Inferior parietal cortex (tissue), 1 donor: Measurements from ENCODE around the gene VPS50.
"Not testable (repeated sequence)": the region's sequence is repeated elsewhere in the genome, so short reads cannot be mapped to it uniquely, and the experiment has no call there.

Source experiments
- DNase-seq: peaks from one replicate; pipeline ENCODE4 v3.0.0-alpha.2; 2016; ENCODE audit errors: extremely low spot score

Gene VPS50

GRCh38 chr7:93332172-93332571 lies 100.0 kb downstream of the VPS50 start:
- no peak for DNase-seq

DNA sequence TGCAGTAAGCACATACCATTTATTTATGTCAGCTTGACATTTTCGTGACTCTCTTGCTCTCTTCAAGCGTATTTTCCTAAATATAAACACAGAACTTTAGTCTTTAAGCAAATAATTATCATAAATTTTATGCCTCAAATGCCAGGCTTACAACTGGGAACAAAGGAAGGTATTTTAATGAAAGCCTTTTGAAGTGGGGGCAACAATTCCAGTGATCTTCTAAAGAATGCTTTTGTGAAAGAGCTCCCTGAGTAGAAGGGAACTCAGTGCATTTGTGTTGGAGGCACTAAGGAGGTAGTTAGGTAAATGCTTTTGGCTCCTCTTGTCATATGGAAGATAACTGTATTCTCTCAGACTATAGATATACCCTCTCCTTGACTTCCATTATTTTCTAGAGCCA lies 104.9 kb downstream of the VPS50 start:
- no peak for DNase-seq

GRCh38 chr7:93342178-93342577 lies 110.0 kb downstream of the VPS50 start:
- DNase-seq: not testable (repeated sequence)

GRCh38 chr7:93350338-93350737 lies 118.2 kb downstream of the VPS50 start:
- DNase-seq: no peak

GRCh38 chr7:93352881-93353280 lies 120.7 kb downstream of the VPS50 start:
- DNase-seq: no peak

- DNase-seq: no peak
Measured at GRCh38 chr7:93354815-93355214, 122.6 kb downstream of the VPS50 start.

DNA sequence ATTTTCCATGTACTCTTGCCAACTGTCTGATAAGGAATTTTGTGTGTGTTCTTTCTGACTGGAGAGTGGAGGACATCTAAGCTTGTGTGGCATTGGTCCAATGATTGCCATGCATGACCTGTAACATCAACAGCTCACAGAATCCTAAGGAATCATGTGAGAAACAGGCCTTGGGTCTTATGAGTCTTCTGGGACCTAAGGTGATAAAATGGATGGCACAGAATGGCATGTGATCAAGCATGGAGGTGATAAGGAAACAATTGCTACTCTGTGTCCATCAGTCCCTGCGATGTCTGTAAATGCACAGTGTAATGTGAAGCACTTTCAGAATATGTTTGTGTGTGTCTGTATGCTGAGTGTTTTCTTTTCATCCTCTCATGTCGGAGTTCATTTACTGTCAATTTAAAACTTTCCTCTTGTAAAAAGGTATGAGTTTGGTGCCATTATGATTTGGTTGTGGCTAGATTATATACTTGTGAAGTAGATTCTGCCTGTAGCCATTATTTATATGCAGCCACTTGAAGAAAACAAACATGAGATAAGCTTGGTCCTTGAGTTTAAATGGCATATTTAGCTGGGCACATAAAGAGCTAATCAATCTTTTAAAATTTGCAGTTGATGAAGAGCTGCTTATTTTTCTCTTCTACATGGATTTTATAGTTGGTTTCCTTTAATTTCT lies 127.5 kb downstream of the VPS50 start:
- no peak for DNase-seq

DNA sequence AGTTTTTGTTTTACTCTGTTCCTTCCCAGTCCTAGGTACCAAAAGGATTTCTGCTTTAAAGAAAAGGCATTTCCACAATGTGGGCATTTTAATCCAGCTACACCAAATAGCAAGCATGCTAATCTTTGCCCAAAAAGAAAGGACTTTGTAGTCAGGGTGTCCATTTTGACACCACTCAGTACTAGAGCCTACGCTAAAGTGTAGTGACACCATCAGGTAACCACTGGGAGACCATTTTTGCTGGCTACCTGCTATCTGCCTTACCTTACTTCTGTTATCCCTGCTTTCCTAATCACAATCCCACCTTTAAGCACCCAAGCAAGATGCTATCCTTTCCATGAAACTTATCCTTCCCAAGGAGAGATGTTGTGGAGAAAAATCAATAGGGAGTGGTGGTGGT lies 129.7 kb downstream of the VPS50 start:
- no peak for DNase-seq

DNA sequence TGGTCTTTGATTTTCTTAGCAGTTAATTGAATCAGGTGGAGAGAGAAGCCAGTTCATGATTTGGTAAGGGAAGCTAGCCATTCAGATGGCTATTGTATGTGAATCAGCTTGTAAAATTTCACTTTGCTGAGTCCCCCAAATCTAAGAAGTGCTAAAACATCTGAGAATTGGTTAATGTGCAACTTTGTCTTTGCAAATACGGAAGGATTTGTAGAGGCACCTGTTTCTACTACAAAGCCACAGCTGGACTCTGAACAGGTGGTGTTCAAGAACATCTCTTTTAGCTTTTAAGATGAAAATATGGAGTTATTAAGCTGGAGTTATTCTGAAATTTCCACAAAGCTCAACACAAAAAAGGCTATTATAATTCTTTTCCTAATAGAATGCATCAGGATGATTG lies 132.6 kb downstream of the VPS50 start:
- no peak for DNase-seq

DNA sequence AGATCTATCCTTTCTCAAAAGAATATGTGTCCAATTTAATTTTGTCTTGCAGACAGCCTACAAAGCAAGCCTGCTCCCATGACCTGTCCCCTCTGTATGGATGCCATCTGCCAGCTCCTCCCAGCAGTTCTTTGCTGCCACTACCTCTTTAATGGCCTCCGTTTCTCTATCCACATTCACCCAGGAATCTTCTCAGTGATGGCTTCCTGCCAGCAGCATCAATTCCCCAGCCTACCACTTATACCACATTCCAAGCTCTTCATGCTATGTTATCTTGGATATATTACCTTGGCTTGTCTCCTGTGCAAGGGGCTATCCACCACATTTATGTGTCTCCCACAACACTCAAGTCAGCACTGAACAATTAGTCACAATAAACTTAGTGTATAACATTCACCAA lies 133.2 kb downstream of the VPS50 start:
- DNase-seq: no peak

DNA sequence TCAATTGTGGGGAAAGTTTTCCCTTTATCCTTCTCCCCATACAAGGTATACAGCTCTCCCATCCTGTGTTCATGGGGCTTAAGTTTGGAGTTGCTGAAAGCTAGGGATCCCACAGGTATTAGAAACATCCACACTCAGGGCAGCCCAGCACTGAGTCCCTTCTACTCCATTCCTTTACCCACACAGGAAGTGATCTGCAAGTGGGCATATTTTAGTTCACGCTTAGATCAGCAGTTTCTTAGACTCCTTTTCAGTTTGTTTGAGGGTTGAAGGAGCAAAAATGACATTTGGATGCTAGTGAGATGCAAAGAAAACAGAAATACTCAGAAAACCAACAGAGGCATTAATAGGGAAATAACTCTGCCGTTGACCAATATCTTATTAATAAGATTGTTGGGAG lies 134.7 kb downstream of the VPS50 start:
- DNase-seq: no peak

DNA sequence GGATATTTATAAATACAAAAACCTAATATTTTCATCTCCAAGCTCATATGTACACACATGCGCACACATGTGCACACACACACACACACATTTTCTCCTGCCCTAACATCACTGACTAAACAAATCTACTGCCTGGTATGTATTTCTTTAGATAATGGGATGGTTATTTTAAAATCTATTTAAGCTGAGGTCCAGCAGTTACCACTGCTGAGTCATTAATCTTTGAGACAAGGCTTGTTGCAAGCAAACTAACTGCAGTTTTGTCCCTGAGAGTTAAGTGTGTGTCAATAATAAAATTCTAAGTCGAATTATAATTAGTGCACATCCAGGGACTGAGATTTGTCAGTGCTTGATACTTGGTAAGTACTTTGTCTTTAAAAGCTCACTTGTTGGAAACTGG lies 135.1 kb downstream of the VPS50 start:
- no peak for DNase-seq

GRCh38 chr7:93370937-93371336 lies 138.8 kb downstream of the VPS50 start:
- DNase-seq: not testable (repeated sequence)

- DNase-seq: no peak
Measured at GRCh38 chr7:93373537-93373936, 141.4 kb downstream of the VPS50 start.

- peak; percentile 17 for DNase-seq
Measured at GRCh38 chr7:93374345-93374940, 142.3 kb downstream of the VPS50 start.

- DNase-seq: no peak
Measured at GRCh38 chr7:93375603-93376002, 143.4 kb downstream of the VPS50 start.

DNA sequence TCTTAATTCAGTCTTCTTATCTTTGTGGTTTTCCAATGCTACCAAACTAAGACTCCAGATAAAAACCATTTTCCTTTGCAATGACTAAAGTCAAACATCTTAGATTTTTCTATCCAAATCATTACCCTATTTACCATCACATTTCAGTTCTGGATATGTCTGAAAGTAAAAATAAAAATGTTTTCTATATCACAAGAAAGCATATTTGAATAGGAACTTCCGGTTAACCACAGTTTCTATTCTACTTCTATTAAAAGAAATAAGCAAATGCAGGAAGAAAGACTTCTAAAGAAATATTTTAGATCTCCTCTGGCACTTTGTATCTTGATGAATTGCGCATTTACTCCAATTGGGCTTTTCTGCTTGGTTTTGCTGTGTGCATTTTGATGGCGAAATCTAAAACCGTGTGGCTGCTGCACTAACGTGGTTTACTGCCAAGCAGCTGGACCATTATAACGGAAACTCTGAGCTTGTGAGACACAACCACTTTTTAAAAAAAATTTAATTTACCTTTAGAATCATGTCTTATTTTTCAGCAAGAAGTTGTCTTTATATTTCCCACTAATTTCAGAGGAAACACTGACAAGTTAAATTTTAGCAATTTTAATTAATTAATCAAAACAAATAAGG lies 146.1 kb downstream of the VPS50 start:
- no peak for DNase-seq

DNA sequence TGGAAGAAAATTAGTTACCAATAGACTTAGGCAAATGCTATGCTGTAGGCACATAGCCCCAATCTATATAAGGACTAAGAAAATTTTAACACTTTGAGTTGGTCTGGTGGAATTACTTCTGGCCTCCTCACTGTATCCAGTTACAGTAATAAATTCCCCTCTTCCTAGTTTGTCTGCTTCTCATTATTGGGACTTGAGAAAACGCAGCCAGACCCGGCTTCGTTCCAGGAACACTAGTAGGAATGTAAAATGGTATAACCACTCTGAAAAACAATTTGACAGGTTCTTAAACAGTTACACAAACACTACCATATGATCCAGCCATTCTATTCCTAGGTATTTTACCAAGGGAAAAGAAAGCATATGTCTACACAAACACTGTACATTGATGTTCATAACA lies 150.2 kb downstream of the VPS50 start:
- DNase-seq: no peak

GRCh38 chr7:93390660-93391059 lies 158.5 kb downstream of the VPS50 start:
- no peak for DNase-seq

DNA sequence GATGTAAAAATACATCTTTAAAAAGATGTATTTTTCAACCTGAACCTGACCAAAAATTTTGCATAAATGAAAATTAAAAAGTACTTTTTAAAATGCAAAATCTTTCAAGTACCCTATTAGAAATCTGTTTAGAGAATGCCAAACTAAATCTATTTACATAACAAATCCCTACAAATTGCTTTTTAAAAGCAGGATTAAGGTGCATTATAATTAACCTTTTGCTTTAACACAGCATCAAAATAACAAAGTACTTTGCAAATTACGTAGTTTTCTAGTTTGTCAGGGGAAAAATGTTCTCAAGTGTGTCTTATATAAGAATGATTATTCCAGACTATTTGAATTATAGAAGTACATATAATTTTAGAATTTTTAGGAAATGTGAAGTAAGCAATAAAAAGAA lies 160.8 kb downstream of the VPS50 start:
- no peak for DNase-seq

DNA sequence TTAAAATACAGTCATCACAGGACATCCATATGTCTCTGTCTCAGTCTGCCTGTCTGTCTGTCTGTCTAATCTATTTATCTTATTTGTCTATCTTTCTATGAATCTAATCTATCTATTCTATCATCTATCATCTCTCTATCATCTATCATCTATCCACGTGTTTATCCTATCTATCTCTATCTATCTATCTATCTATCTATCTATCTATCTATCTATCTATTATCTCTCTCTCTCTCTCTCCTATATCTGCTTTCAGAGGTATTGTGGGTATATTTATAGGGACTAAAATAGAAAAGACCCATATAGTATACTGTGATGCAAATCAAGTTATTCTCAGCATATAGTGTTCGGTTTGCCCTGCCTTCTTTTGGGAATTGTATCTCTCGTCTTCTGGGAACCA lies 167.5 kb downstream of the VPS50 start:
- no peak for DNase-seq

GRCh38 chr7:93402944-93403343 lies 170.8 kb downstream of the VPS50 start:
- no peak for DNase-seq

DNA sequence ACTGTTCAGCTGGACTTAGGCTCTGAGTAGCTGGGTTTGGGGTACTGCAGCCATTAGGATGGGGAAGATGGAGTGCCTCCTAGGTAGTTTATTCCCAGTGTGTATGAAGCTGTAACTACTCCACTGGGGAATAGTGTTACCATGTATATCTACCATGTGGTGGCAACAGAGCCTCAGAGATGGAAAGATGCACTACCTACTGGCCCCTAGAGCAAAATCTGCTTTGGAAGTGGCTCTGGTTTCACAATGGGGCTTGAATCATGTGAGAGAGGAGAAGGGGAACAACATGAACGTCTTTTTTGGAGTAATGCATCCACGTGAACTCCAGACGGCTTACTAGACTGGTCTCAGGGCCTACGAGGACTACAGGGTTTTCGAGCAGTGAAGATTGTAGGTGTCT lies 175.1 kb downstream of the VPS50 start:
- DNase-seq: no peak
